Muscle layer of duodenum (tissue), 2 donors: Measurements from ENCODE around the gene ASCL5.

Experiments
- H3K27ac ChIP-seq: one replicate; pipeline ENCODE4 v1.7.0; 2013; ENCODE audit warnings: mild to moderate bottlenecking, low read length
- H3K27me3 ChIP-seq: one replicate; pipeline ENCODE4 v1.7.0; 2013; ENCODE audit warnings: low read depth, mild to moderate bottlenecking, control low read depth, low read length
- H3K36me3 ChIP-seq, 2 donors: one replicate each; pipeline ENCODE4 v1.7.0; 2013; ENCODE audit warnings: low read length in 2 of 2, control low read depth in 1 of 2, mild to moderate bottlenecking in 1 of 2; ENCODE audit not compliant: insufficient read depth in 2 of 2, control insufficient read depth in 1 of 2
- H3K4me1 ChIP-seq, 2 donors: one replicate each; pipeline ENCODE4 v1.7.0; 2013; ENCODE audit warnings: low read length in 2 of 2, mild to moderate bottlenecking in 2 of 2, control low read depth in 1 of 2, moderate library complexity in 1 of 2; ENCODE audit not compliant: insufficient read depth in 2 of 2, control insufficient read depth in 1 of 2
- H3K4me3 ChIP-seq, 2 donors: one replicate each; pipeline ENCODE4 v1.7.0; 2013; ENCODE audit warnings: low read length in 2 of 2, low read depth in 1 of 2, mild to moderate bottlenecking in 1 of 2
- H3K9me3 ChIP-seq, 2 donors: one replicate each; pipeline ENCODE4 v1.7.0; 2013; ENCODE audit warnings: low read length in 2 of 2, control low read depth in 1 of 2, mild to moderate bottlenecking in 1 of 2; ENCODE audit not compliant: control insufficient read depth in 1 of 2
- donor health status: healthy.

ASCL5 gene, protein sequence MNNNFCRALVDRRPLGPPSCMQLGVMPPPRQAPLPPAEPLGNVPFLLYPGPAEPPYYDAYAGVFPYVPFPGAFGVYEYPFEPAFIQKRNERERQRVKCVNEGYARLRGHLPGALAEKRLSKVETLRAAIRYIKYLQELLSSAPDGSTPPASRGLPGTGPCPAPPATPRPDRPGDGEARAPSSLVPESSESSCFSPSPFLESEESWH

DNA sequence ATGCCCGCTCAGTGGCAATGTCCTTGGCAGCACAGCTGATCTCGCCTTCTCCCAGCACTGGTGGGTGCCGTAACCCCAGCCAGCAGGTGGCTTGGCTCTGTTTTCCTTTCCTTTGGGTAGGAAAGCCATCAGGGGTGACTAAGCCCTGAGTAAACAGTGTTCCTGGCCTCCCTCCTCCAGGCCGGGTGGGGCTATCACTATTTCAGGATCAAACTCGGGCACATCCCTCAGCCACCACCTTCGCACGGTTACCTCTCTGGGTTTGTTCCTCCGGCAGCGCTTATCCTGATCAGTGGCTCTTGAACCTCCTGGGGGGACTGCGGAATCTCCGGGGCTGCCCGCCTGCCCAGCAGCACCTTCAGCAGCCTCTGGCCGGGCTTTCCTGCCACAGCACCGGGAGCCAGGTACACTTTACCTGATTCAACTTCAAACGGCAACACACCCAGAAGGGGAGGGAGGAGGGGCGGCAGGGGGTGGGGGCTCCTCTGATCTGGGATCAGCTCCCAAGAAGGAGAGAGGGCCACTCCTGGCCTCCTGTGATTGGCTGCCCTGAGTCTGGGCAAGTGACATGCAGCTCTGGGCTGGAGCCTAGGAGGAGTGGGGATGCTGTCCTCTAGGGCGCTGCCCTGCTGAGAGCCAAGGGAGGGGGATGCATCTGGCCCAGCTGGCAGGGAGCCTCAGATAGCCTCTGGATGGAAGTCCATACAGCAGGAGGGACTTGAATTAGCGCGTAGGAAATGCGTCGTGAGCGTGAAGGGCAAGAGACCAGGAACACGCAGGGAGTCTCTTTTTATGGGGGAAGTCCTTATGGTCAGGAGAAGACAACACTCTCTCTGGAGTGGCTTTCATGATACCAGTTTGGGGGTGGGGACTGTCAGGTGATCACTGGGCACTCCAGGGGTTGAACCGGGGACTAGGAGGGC is at the start of gene ASCL5:
ASCL5 (minus strand) TSS at position 353 of the 923 bp plus-strand sequence. CDS start 11,812 bp downstream, outside the sequence.
- Histone ChIP-seq H3K4me3 (no peak within 1 kb of the TSS), H3K36me3 (no peaks in the 10 kb centered on the region), H3K4me1 (peaks cover 0 to 6% of the 10 kb centered on the region in 2 donors), H3K27me3 (no peaks in the 10 kb centered on the region), H3K9me3 (no peaks in the 10 kb centered on the region), H3K27ac (no peak within 1 kb of the TSS)

DNA sequence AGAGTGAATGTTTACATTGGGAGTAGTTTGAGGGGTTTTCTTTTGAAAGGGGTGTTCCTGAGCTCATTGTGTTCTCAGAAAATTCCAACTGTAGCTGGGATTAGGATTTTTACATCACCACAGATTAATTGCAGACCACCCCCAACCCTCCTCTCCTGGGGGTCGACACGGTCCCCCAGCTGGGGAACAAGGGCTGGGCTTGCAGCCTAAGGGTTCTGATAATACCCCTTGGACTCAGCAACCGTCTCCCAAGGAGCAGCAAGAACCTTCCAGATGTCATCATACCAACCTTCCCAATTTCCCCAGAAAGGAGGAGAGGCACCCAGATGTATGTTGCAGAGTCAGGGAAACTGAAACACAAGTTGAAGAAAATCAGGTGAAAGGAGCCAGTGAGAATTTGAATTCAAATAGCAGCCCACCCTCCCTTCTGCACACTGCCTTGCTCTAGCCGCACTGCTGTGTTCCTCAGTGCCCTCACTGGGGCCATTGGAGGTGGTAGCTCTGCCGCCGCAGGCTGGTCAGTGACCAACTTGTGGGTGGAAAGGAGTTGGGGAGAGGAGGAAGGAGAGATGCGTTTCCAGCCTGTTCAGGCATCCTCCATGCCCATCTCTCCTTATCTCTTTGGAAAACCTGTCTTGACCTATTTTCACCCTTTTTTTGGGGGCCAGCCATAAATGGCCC is 49.0 kb upstream of the ASCL5 start:
- Histone ChIP-seq H3K36me3 (no peaks in the 10 kb centered on the region), H3K4me1 (peaks cover 0 to 6% of the 10 kb centered on the region in 2 donors), H3K9me3 (no peaks in the 10 kb centered on the region), H3K27me3 (no peaks in the 10 kb centered on the region), H3K4me3 (no peak overlapping the region), H3K27ac (no peak overlapping the region)

DNA sequence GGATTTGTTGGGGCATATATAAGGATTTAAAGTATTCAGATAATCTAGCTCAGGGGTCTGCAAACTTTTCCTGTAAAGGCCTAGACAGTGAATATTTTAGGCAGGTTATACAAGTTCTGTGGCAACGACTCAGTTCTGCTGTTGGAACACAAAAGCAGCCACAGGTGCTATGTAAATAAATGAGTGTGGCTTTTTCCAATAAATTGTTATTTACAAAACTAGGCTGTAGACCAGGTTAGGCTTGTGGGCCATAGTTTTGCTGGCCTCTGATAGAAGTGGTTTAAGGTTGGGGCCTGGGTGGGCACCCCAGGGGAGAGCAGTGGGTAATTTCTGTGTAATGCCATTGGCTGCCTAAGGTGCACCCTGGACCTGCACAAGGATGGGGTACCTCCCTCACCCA is 46.8 kb upstream of the ASCL5 start:
- H3K4me3 ChIP-seq = no peak overlapping the region
- H3K27ac ChIP-seq = no peak overlapping the region
- H3K9me3 ChIP-seq = no peaks in the 10 kb centered on the region
- no peaks in the 10 kb centered on the region for H3K36me3 ChIP-seq
- no peaks in the 10 kb centered on the region for H3K27me3 ChIP-seq
- H3K4me1 ChIP-seq = peaks cover 0 to 6% of the 10 kb centered on the region in 2 donors

DNA sequence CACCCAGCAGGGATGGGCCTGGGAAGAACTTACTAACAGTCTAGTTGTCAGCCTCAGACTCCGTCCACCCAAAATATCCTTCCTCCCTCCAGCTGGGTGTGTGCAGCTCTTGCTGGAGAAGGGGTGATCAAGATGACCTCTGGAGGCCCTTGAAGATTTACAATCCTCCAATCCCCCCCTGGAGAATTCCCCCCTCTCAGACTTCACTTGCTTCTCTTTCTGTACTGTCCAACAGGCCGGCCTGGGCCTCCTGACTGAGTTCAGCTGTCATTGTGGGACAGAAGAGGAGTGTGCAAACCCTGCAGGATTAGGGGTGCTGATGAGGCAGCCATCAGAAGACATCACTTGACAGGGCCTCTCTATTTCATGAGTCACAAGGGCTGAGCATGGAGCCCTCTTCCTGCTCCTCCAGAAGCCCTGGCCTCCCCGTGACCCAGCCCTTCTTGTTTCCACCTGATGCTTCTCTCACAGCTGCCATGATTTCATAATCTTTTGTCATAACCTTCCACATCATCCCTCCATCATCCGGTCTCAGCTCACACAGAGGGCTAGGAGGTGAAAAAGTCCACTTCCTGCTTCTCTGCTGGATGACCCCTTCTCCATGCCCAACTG is 46.1 kb upstream of the ASCL5 start:
- Histone ChIP-seq H3K27me3 (no peaks in the 10 kb centered on the region), H3K4me3 (no peak overlapping the region), H3K4me1 (peaks cover 0 to 6% of the 10 kb centered on the region in 2 donors), H3K27ac (no peak overlapping the region), H3K36me3 (no peaks in the 10 kb centered on the region), H3K9me3 (no peaks in the 10 kb centered on the region)

DNA sequence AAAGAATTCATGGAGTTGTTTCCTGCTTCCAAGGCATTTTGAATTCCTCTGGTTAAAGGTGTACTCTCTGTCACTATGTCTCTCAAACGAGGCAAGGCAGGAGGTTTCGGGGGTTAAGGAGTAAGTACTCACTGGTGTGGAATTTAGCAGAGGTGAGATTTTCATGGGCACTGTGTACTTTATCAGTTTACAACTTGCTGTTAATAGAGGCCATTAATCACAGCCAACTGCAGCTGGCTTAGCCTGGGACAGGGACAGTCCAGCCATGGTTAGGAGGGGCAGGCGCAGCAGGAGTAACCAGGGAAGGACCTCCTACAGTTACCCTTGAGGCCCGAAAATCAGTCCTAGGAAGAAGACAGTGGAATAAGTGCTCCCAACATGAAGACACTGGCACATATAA is 45.3 kb upstream of the ASCL5 start:
- no peaks in the 10 kb centered on the region for H3K9me3 ChIP-seq
- peaks cover 0 to 6% of the 10 kb centered on the region in 2 donors for H3K4me1 ChIP-seq
- H3K27ac ChIP-seq = no peak overlapping the region
- H3K4me3 ChIP-seq = no peak overlapping the region
- H3K36me3 ChIP-seq = no peaks in the 10 kb centered on the region
- no peaks in the 10 kb centered on the region for H3K27me3 ChIP-seq

DNA sequence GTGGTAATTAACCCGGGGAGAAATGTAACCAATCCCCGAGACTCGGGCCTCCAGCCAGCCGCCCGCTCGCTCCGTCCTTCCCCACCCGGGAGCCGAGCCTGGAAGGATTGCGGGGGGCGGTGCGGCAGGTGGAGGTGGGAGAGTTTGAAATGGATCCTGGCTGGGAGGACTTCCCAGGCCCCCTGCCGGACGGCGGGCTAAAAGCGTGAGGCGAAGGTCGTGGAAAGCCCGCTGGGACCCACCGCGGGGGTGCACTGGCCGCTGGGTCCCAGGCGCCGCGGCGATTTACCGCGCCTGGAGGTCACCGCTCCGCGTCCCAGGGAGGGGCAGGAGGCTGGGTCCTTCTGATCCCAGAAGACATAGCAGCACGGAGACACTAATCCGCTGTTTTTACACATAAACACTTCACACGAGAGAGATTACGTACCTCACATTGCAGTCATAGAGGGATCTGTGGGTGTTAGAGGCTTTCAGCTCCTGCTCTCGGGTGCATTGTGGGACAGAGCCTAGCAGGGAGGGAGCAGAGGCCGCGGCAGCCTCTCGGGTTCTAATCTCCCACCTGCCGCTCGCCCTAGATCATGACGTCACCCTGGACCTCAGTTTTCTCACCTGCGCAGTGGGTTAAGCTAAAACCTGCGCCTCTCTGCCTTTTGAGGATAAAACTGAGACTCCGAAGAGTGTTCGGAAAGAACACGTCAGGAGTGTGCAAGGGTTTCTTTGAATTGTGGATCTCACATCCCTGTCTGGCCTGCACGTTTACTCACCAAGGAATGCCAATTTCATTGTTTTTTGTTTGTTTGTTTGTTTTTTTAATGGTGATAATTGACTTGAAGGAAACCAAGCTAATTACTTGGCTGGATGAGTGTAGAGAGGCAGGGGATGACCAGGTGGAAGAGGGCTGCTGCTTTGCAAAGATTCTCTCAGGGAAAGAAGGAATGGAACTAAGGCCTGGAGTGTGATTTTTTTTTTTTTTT is 44.4 kb upstream of the ASCL5 start:
- peaks cover 0 to 6% of the 10 kb centered on the region in 2 donors for H3K4me1 ChIP-seq
- H3K27me3 ChIP-seq = no peaks in the 10 kb centered on the region
- peak overlapping the region; percentile 65 to 66 for H3K4me3 ChIP-seq
- peak overlapping the region; percentile 79 for H3K27ac ChIP-seq
- H3K36me3 ChIP-seq = no peaks in the 10 kb centered on the region
- no peaks in the 10 kb centered on the region for H3K9me3 ChIP-seq

DNA sequence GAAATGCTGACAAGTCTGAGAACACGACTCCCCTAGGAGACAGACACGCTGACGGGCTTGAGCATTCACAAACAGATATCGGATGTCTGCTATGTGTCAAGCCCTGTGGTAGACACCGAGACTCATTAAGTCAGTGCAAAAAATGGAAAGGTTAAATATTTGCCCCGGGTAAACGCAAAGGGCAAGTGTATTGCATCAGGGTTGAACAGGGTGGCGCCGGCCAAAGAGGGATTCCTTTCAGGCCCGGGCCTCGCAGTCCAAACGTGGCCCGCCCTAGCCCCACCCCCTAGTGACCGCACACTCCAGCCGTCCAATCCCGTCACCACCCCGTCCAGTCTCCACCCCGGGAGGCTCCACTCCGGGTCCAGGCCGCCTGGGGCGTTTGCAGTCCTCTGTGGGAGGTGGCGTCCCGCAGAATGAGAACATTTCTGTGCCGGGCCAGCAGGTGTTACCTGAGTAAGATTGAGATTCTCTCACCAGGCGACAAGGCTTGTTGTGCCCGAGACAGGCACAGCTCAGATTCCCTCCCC is 43.6 kb upstream of the ASCL5 start:
- Histone ChIP-seq H3K36me3 (no peaks in the 10 kb centered on the region), H3K4me1 (peaks cover 0 to 6% of the 10 kb centered on the region in 2 donors), H3K9me3 (no peaks in the 10 kb centered on the region), H3K4me3 (peak overlapping the region; percentile 65 to 66), H3K27me3 (no peaks in the 10 kb centered on the region), H3K27ac (peak overlapping the region; percentile 79)

DNA sequence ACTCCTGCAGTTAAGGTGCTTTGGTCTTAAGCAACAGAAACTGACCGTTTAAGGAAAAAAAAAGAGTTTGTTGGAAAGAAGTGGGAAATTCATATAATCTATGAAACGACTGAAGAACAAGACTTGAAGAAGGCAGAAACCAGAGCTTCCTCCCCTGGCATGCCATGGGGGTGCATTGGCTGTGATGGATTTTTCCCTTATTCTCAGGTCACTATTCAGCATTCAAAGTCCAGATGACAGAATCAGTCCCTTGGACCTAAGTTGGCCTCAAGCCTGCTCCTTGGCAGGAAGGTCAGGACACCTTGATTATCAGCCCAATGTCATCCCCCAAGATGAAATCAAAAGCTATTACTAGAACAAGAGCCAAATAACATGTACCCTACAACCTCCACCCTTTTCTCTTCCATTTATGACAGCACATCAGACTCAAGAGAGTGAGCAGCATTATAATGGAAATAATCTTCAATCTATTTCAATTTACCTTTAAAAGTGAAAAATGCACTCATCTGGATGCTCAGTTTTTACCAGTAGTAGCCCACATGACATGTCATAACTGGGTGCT is 43.1 kb upstream of the ASCL5 start:
- Histone ChIP-seq H3K4me3 (peak overlapping the region; percentile 45 to 66), H3K9me3 (no peaks in the 10 kb centered on the region), H3K4me1 (peaks cover 0 to 6% of the 10 kb centered on the region in 2 donors), H3K36me3 (no peaks in the 10 kb centered on the region), H3K27ac (peak overlapping the region; percentile 57), H3K27me3 (no peaks in the 10 kb centered on the region)

DNA sequence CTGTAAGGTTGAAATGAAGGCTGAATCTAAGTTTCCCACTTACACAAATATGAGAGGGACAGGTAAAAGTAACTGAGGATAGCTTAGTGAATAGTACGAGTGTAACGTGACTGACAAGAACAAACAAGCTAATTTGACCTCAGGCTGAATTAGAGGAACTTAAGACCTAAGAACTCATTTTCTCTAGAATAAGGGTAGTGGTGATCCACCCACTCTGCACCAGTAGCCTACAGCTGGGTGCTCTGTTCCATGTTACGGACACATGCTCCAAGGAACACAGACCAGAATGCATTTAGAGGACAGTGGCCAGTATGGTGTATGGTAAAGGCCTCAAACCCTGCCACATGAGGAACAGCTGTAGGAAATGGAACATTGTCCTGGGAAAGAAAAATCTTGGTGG is 42.2 kb upstream of the ASCL5 start:
- Histone ChIP-seq H3K4me1 (peaks cover 0 to 6% of the 10 kb centered on the region in 2 donors), H3K4me3 (no peak overlapping the region), H3K27me3 (no peaks in the 10 kb centered on the region), H3K36me3 (no peaks in the 10 kb centered on the region), H3K9me3 (no peaks in the 10 kb centered on the region), H3K27ac (no peak overlapping the region)
